Activated gamma-delta T cell (primary cell): ENCODE results near the gene AUTS2.
"Not testable (repeated sequence)": the region's sequence is repeated elsewhere in the genome, so short reads cannot be mapped to it uniquely, and the experiment has no call there.

Experiments
- DNase-seq: peaks from one replicate; lab custom pipeline; 2025; lab: John Stamatoyannopoulos, UW

AUTS2 gene

GRCh38 chr7:70242826-70243225 lies 644.6 kb downstream of the AUTS2 start:
- no peak for DNase-seq

GRCh38 chr7:70243443-70243842 lies 645.2 kb downstream of the AUTS2 start:
- DNase-seq = no peak

- DNase-seq = no peak
These were observed 659.6 kb downstream of the AUTS2 start for GRCh38 chr7:70257921-70258320.

- no peak for DNase-seq
These were observed 661.2 kb downstream of the AUTS2 start for GRCh38 chr7:70259502-70259901.

- DNase-seq = no peak
These were observed 665.4 kb downstream of the AUTS2 start for GRCh38 chr7:70263471-70264255.

GRCh38 chr7:70266186-70266585 lies 667.9 kb downstream of the AUTS2 start:
- DNase-seq = no peak

- no peak for DNase-seq
These were observed 669.3 kb downstream of the AUTS2 start for GRCh38 chr7:70267381-70268120.

- no peak for DNase-seq
These were observed 669.9 kb downstream of the AUTS2 start for GRCh38 chr7:70268179-70268578.

GRCh38 chr7:70270149-70270548 lies 671.9 kb downstream of the AUTS2 start:
- no peak for DNase-seq

- no peak for DNase-seq
These were observed 673.4 kb downstream of the AUTS2 start for GRCh38 chr7:70271617-70272081.

GRCh38 chr7:70275570-70275969 lies 677.3 kb downstream of the AUTS2 start:
- DNase-seq = not testable (repeated sequence)

- no peak for DNase-seq
These were observed 686.9 kb downstream of the AUTS2 start for GRCh38 chr7:70285187-70285586.

- DNase-seq = no peak
These were observed 687.6 kb downstream of the AUTS2 start for GRCh38 chr7:70285854-70286253.

GRCh38 chr7:70288781-70289456 lies 690.6 kb downstream of the AUTS2 start:
- no peak for DNase-seq

GRCh38 chr7:70292716-70293115 lies 694.4 kb downstream of the AUTS2 start:
- no peak for DNase-seq

GRCh38 chr7:70294211-70294911 lies 696.1 kb downstream of the AUTS2 start:
- no peak for DNase-seq

- no peak for DNase-seq
These were observed 700.7 kb downstream of the AUTS2 start for GRCh38 chr7:70298780-70299471.

GRCh38 chr7:70299472-70299807 lies 701.2 kb downstream of the AUTS2 start:
- no peak for DNase-seq

GRCh38 chr7:70301673-70302185 lies 703.5 kb downstream of the AUTS2 start:
- DNase-seq = no peak

GRCh38 chr7:70303309-70303708 lies 705.0 kb downstream of the AUTS2 start:
- no peak for DNase-seq

- no peak for DNase-seq
These were observed 705.5 kb downstream of the AUTS2 start for GRCh38 chr7:70303780-70304179.
